ENCODE results near the gene ABCA12.

Gene ABCA12

GRCh38 chr2:215032153-215032552 is 106.3 kb downstream of the ABCA12 start:
- no peak for DNase-seq (ENCODE audit: low read depth in 2 of 2)

- no peak for DNase-seq (ENCODE audit: low read depth in 2 of 2)
Measured at GRCh38 chr2:215031321-215031720, 107.1 kb downstream of the ABCA12 start.

GRCh38 chr2:215029936-215030335 is 108.5 kb downstream of the ABCA12 start:
- DNase-seq (ENCODE audit: low read depth in 2 of 2), result no peak

GRCh38 chr2:215028231-215028630 is 110.2 kb downstream of the ABCA12 start:
- DNase-seq (ENCODE audit: low read depth in 2 of 2), result no peak

- DNase-seq (ENCODE audit: low read depth in 2 of 2), result no peak
Measured at GRCh38 chr2:215027779-215028178, 110.6 kb downstream of the ABCA12 start.

- DNase-seq (ENCODE audit: low read depth in 2 of 2), result no peak
Measured at GRCh38 chr2:215022910-215023309, 115.5 kb downstream of the ABCA12 start.

GRCh38 chr2:215022418-215022817 is 116.0 kb downstream of the ABCA12 start:
- DNase-seq (ENCODE audit: low read depth in 2 of 2), result no peak

- no peak for DNase-seq (ENCODE audit: low read depth in 2 of 2)
Measured at GRCh38 chr2:215020283-215020682, 118.1 kb downstream of the ABCA12 start.

- DNase-seq (ENCODE audit: low read depth in 2 of 2), result no peak
Measured at GRCh38 chr2:215019521-215020145, 118.8 kb downstream of the ABCA12 start.

- no peak for DNase-seq (ENCODE audit: low read depth in 2 of 2)
Measured at GRCh38 chr2:215019085-215019484, 119.3 kb downstream of the ABCA12 start.

GRCh38 chr2:215015421-215015820 is 123.0 kb downstream of the ABCA12 start:
- no peak for DNase-seq (ENCODE audit: low read depth in 2 of 2)

- no peak for DNase-seq (ENCODE audit: low read depth in 2 of 2)
Measured at GRCh38 chr2:215010390-215010789, 128.0 kb downstream of the ABCA12 start.

- DNase-seq (ENCODE audit: low read depth in 2 of 2), result no peak
Measured at GRCh38 chr2:215003001-215003400, 135.4 kb downstream of the ABCA12 start.

- no peak for DNase-seq (ENCODE audit: low read depth in 2 of 2)
Measured at GRCh38 chr2:215002500-215002899, 135.9 kb downstream of the ABCA12 start.

GRCh38 chr2:215000721-215001120 is 137.7 kb downstream of the ABCA12 start:
- no peak for DNase-seq (ENCODE audit: low read depth in 2 of 2)

GRCh38 chr2:214995926-214996670 is 142.3 kb downstream of the ABCA12 start:
- no peak for DNase-seq (ENCODE audit: low read depth in 2 of 2)

GRCh38 chr2:214995409-214995808 is 143.0 kb downstream of the ABCA12 start:
- no peak for DNase-seq (ENCODE audit: low read depth in 2 of 2)

GRCh38 chr2:214992911-214993310 is 145.5 kb downstream of the ABCA12 start:
- DNase-seq (ENCODE audit: low read depth in 2 of 2), result no peak

GRCh38 chr2:214989187-214989586 is 149.2 kb downstream of the ABCA12 start:
- no peak for DNase-seq (ENCODE audit: low read depth in 2 of 2)

- no peak for DNase-seq (ENCODE audit: low read depth in 2 of 2)
Measured at GRCh38 chr2:214987261-214987660, 151.2 kb downstream of the ABCA12 start.

GRCh38 chr2:214985619-214986018 is 152.8 kb downstream of the ABCA12 start:
- DNase-seq (ENCODE audit: low read depth in 2 of 2), result no peak

- no peak for DNase-seq (ENCODE audit: low read depth in 2 of 2)
Measured at GRCh38 chr2:214966420-214966819, 172.0 kb downstream of the ABCA12 start.

- no peak for DNase-seq (ENCODE audit: low read depth in 2 of 2)
Measured at GRCh38 chr2:214960677-214961076, 177.7 kb downstream of the ABCA12 start.

GRCh38 chr2:214946949-214947348 is 191.5 kb downstream of the ABCA12 start:
- DNase-seq (ENCODE audit: low read depth in 2 of 2), result no peak
